Neural cell (in vitro differentiated cells): ENCODE measurements around the gene MRPS5. TPM values are rescaled to one million over a fixed set of nuclear protein-coding genes. Genes with fewer than 3 reads are reported as not detected.

Experiments used
- H2AFZ ChIP-seq: fragments of 200-600, 300-800 bp; sonication (generic), shearing (Covaris generic); 2 replicates; pipeline ENCODE4 v1.6.0; 2014; ENCODE audit warnings: low read depth, mild to moderate bottlenecking, antibody characterized with exemption, low read length, moderate library complexity
- H3F3A ChIP-seq: fragments of 200-600 bp; shearing (Covaris generic); 2 replicates; pipeline ENCODE4 v1.6.1; 2016; ENCODE audit warnings: mild to moderate bottlenecking, moderate library complexity, mixed read lengths, antibody characterized with exemption, low read length; ENCODE audit not compliant: insufficient read depth, poor library complexity, severe bottlenecking
- H3K27ac ChIP-seq: fragments of 200-600, 300-800 bp; sonication (generic), shearing (Covaris generic); 2 replicates; pipeline ENCODE4 v1.5.1; 2014; ENCODE audit warnings: mild to moderate bottlenecking, low read length, moderate library complexity
- H3K27me3 ChIP-seq: fragments of 300-800, 200-600 bp; sonication (generic), shearing (Covaris generic); 2 replicates; pipeline ENCODE4 v1.6.0; 2014; ENCODE audit warnings: mild to moderate bottlenecking, low read depth, low read length, moderate library complexity; ENCODE audit not compliant: insufficient read depth
- H3K36me3 ChIP-seq: fragments of 300-800, 200-600 bp; sonication (generic), shearing (Covaris generic); 2 replicates; pipeline ENCODE4 v1.5.1; 2014; ENCODE audit warnings: mild to moderate bottlenecking, antibody characterized with exemption, low read length, moderate library complexity; ENCODE audit not compliant: insufficient read depth
- H3K4me2 ChIP-seq: fragments of 300-800, 200-600 bp; sonication (generic), shearing (Covaris generic); 2 replicates; pipeline ENCODE4 v1.6.0; 2014; ENCODE audit warnings: mild to moderate bottlenecking, low read length
- H3K4me3 ChIP-seq: fragments of 300-800, 200-600 bp; sonication (generic), shearing (Covaris generic); 2 replicates; pipeline ENCODE4 v1.5.1; 2014; ENCODE audit warnings: mild to moderate bottlenecking, low read length, moderate library complexity
- H3K79me2 ChIP-seq: fragments of 200-600 bp; shearing (Covaris generic); replicated peaks from 2 replicates; pipeline ENCODE4 v1.6.0; 2014; ENCODE audit warnings: mild to moderate bottlenecking, low read length, moderate library complexity; ENCODE audit not compliant: insufficient read depth
- H3K9ac ChIP-seq: fragments of 300-800, 200-600 bp; sonication (generic), shearing (Covaris generic); 2 replicates; pipeline ENCODE4 v1.6.1; 2016; ENCODE audit warnings: mild to moderate bottlenecking, low read length, mixed read lengths
- H3K9me2 ChIP-seq: fragments of 200-600 bp; shearing (Covaris generic); 2 replicates; pipeline ENCODE4 v1.6.1; 2016; ENCODE audit warnings: mild to moderate bottlenecking, low read length, mixed read lengths; ENCODE audit not compliant: insufficient read depth
- H3K9me3 ChIP-seq: fragments of 200-600, 300-800 bp; sonication (generic), shearing (Covaris generic); 2 replicates; pipeline ENCODE4 v1.6.1; 2016; ENCODE audit warnings: mild to moderate bottlenecking, mixed run types, low read length, moderate library complexity, mixed read lengths
- H4K20me1 ChIP-seq: fragments of 200-600 bp; shearing (Covaris generic); 2 replicates; pipeline ENCODE4 v1.6.1; 2016; ENCODE audit warnings: mild to moderate bottlenecking, mixed run types; ENCODE audit not compliant: insufficient read depth
- CTCF ChIP-seq: fragments of 450-650 bp; IDR thresholded peaks from 2 replicates; pipeline ENCODE4 v1.5.1; 2014; ENCODE audit warnings: antibody characterized with exemption, mild to moderate bottlenecking, moderate library complexity; ENCODE audit not compliant: poor library complexity, severe bottlenecking
- EP300 ChIP-seq: fragments of 450-650 bp; conservative IDR thresholded peaks from 2 replicates; pipeline ENCODE4 v1.6.1; 2014; ENCODE audit warnings: antibody characterized with exemption, mild to moderate bottlenecking, moderate library complexity; ENCODE audit not compliant: poor library complexity, severe bottlenecking
- EZH2 ChIP-seq: fragments of 200-600, 300-800 bp; shearing (Covaris generic), sonication (generic); IDR thresholded peaks from 2 replicates; pipeline ENCODE4 v1.6.1; 2014; ENCODE audit warnings: antibody characterized with exemption, low read length, borderline replicate concordance, mild to moderate bottlenecking; ENCODE audit not compliant: insufficient read depth, poor library complexity, severe bottlenecking
- MXI1 ChIP-seq: fragments of 450-650 bp; conservative IDR thresholded peaks from 2 replicates; pipeline ENCODE4 v1.6.1; 2014; ENCODE audit warnings: antibody characterized with exemption, mild to moderate bottlenecking; ENCODE audit not compliant: poor library complexity, severe bottlenecking
- POLR2AphosphoS5 ChIP-seq: IDR thresholded peaks from 2 replicates; pipeline ENCODE4 v1.6.1; 2012
- RAD21 ChIP-seq: fragments of 450-650 bp; conservative IDR thresholded peaks from 2 replicates; pipeline ENCODE4 v1.6.1; 2014; ENCODE audit warnings: antibody characterized with exemption, mild to moderate bottlenecking, moderate library complexity
- REST ChIP-seq: IDR thresholded peaks from 2 replicates; pipeline ENCODE4 v1.6.1; 2012; ENCODE audit warnings: borderline replicate concordance
- SMC3 ChIP-seq: fragments of 450-650 bp; conservative IDR thresholded peaks from 2 replicates; pipeline ENCODE4 v1.6.1; 2014; ENCODE audit warnings: antibody characterized with exemption, mild to moderate bottlenecking, moderate library complexity; ENCODE audit not compliant: poor library complexity
- TAF1 ChIP-seq: IDR thresholded peaks from 2 replicates; pipeline ENCODE4 v1.6.1; 2012; ENCODE audit warnings: low read depth
- polyA plus RNA-seq: library from polyadenylated mRNA; depleted of rRNA; stranded (reverse); fragments of >200 nt; gene quantifications from 2 replicates; pipeline ENCODE4 v1.2.3, GENCODE V29; 2014

Gene MRPS5
- polyA plus RNA-seq, 1 donor from 2014 or later, result 167 TPM

GRCh38 chr2:95106081-95106480, 15.5 kb downstream of the MRPS5 start:
- no peak overlapping the region for H3K27ac ChIP-seq
- no peak overlapping the region for H3K4me3 ChIP-seq
- H3K27me3 ChIP-seq, result no peaks in the 10 kb centered on the region
- no peak overlapping the region for H2AFZ ChIP-seq
- no peaks in the 10 kb centered on the region for H3K9me2 ChIP-seq
- no peaks in the 10 kb centered on the region for H4K20me1 ChIP-seq
- TF ChIP-seq POLR2AphosphoS5 (no peak), RAD21 (no peak), EP300 (no peak), CTCF (no peak), SMC3 (no peak), REST (no peak), EZH2 (no peak), MXI1 (no peak), TAF1 (no peak)
- H3K79me2 ChIP-seq, result no peaks in the 10 kb centered on the region
- H3K36me3 ChIP-seq, result peaks cover 14% of the 10 kb centered on the region
- no peaks in the 10 kb centered on the region for H3F3A ChIP-seq
- H3K9me3 ChIP-seq, result no peaks in the 10 kb centered on the region
- H3K9ac ChIP-seq, result no peak overlapping the region
- no peak overlapping the region for H3K4me2 ChIP-seq

- Histone ChIP-seq H3K36me3 (peaks cover 19% of the 10 kb centered on the region), H3K4me3 (no peak overlapping the region), H3F3A (no peaks in the 10 kb centered on the region), H2AFZ (no peak overlapping the region), H3K79me2 (no peaks in the 10 kb centered on the region), H3K9me3 (no peaks in the 10 kb centered on the region), H3K27ac (no peak overlapping the region), H3K4me2 (no peak overlapping the region), H3K27me3 (no peaks in the 10 kb centered on the region), H3K9me2 (no peaks in the 10 kb centered on the region), H4K20me1 (no peaks in the 10 kb centered on the region), H3K9ac (no peak overlapping the region)
- no peak for TF ChIP-seq REST
- TF ChIP-seq EP300, result no peak
- no peak for TF ChIP-seq SMC3
- no peak for TF ChIP-seq POLR2AphosphoS5
These were observed 17.0 kb downstream of the MRPS5 start for GRCh38 chr2:95104606-95105005.
